HuH-7 (cell line): ENCODE data around the gene PRICKLE1.
"Not testable (repeated sequence)": the region's sequence is repeated elsewhere in the genome, so short reads cannot be mapped to it uniquely, and the experiment has no call there.

Experiments
- DNase-seq: peaks from one replicate; pipeline ENCODE4 v3.0.0; 2011; ENCODE audit warnings: low spot score

PRICKLE1 gene

GRCh38 chr12:42556917-42557316, 32.6 kb downstream of the PRICKLE1 start:
- DNase-seq: no peak

- DNase-seq: no peak
Observed at GRCh38 chr12:42552822-42553221, 36.7 kb downstream of the PRICKLE1 start.

GRCh38 chr12:42550800-42551199, 38.7 kb downstream of the PRICKLE1 start:
- no peak for DNase-seq

GRCh38 chr12:42546709-42547108, 42.8 kb downstream of the PRICKLE1 start:
- DNase-seq: no peak

- DNase-seq: no peak
Observed at GRCh38 chr12:42541965-42542364, 47.6 kb downstream of the PRICKLE1 start.

GRCh38 chr12:42541308-42541707, 48.2 kb downstream of the PRICKLE1 start:
- DNase-seq: not testable (repeated sequence)

- no peak for DNase-seq
Observed at GRCh38 chr12:42539696-42540095, 49.9 kb downstream of the PRICKLE1 start.

GRCh38 chr12:42538203-42538602, 51.3 kb downstream of the PRICKLE1 start:
- DNase-seq: no peak

- no peak for DNase-seq
Observed at GRCh38 chr12:42534184-42534838, 55.2 kb downstream of the PRICKLE1 start.

- DNase-seq: no peak
Observed at GRCh38 chr12:42530284-42530683, 59.3 kb downstream of the PRICKLE1 start.

DNA sequence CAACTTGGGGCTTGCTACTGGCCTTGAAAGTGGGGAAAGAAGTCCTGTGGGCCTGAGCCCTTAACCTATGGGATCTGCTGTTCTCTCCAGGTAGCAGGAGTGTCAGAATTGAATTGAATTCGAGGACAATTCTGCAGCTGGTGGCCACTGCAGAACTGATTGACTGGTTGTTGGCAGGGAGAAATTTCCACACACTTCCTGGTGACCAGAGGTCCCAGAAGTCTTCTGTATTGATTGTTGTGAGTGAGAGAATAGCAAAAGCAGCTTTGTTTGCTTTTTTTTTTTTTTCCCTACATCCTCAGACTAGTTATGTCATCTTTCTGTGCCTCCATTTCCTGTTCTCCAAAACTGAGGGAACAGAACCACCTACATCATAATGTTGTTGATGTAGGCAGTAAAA, 64.1 kb downstream of the PRICKLE1 start:
- no peak for DNase-seq

- no peak for DNase-seq
Observed at GRCh38 chr12:42524716-42525115, 64.8 kb downstream of the PRICKLE1 start.

DNA sequence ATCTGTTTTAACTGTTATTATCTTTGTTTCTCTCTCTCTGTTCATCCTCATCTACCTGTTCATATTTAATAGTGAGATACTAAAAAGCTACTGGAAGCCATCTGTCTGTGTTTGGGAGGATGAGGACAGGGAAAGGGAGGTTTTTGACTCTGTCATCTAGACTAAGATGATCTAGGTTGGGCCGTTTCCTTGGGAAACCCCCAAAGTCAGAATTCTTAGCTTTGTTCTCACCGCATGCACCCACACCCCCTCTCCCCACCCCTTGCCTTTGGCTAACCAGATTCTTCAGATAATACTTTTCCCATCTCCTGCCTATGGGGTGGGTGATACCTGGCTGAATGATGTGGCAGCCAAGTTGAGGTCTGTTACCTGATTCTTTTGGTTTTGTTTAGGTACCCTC, 73.0 kb downstream of the PRICKLE1 start:
- DNase-seq: no peak

DNA sequence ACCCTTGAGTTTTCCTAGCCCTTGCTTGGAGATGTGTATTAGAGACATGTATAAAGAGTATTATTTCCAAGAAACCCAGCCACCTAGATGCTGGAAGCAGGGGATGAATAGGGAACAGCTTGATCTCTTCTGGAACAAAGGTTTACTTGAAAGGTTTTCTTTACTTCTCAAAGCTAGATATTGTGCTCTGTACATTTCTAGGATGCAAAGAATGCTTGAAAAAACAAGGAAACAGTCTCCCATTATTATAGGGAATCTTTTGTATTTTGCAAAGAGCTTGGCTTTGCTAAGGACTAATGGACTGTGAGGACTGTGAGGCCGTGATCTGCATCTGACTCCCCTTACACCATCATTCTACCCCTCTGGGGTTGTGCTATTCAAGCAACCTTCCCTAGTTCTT, 77.9 kb downstream of the PRICKLE1 start:
- DNase-seq: no peak

GRCh38 chr12:42510823-42511222, 78.7 kb downstream of the PRICKLE1 start:
- no peak for DNase-seq

DNA sequence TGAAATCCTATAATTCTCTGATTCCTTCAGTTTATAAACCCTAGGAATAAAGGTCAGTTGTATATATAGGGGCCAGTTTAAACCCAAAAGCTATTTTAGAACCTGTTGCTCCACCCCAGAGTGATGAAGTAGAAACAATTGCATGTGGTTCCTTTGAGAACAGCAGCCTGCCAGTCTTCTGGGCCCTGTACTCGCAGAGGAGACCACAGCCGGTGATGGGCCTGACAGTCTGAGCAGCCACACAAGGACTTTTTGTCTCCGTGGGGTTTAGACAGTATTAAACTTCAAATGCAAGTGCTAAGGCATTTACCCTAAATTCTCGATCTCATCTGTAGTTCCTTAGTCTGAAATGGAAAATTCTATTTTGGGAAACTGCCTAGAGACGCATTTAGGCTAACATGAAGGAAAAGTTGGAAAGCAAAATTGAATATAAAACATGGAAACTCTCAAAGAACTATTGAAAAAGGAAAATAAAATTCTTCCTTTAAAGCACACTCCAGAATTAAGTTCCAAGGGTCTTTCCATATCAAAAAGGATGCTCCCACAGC, 80.6 kb downstream of the PRICKLE1 start:
- DNase-seq: no peak

- no peak for DNase-seq
Observed at GRCh38 chr12:42507565-42507964, 82.0 kb downstream of the PRICKLE1 start.

- no peak for DNase-seq
Observed at GRCh38 chr12:42507081-42507480, 82.5 kb downstream of the PRICKLE1 start.

GRCh38 chr12:42504049-42504448, 85.5 kb downstream of the PRICKLE1 start:
- DNase-seq: no peak

- DNase-seq: no peak
Observed at GRCh38 chr12:42502682-42503081, 86.9 kb downstream of the PRICKLE1 start.

DNA sequence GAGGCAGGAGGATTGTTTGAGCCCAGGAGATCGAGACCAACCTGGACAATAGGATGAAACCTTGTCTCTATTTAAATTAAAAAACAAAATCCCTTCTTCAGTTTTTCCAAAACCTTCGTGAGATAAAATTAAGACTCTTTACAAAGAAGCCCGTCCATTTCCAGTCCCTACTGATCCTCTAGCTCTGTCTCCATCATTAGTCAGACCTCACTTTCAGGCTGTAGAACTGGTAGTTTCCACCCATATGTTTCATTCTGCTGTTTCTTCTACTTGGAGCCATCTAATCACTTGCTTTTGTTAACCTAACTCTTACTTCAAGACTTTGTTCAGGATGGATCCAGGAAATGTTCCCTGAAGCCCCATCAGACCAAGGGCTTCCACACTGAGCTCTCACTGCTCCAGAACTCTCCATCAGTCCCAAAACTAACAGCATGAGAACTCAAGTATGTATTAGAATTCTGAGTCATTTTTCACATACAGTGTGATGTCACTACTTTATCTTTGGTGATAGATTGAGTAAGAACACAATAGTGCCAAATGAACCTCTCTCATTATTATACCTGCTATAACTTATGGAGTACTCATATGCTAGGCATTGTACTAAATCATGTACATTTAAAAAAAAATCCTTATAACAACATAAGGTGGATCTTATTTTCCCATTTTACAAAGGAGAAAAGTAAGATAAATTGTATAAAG, 90.8 kb downstream of the PRICKLE1 start:
- DNase-seq: no peak

DNA sequence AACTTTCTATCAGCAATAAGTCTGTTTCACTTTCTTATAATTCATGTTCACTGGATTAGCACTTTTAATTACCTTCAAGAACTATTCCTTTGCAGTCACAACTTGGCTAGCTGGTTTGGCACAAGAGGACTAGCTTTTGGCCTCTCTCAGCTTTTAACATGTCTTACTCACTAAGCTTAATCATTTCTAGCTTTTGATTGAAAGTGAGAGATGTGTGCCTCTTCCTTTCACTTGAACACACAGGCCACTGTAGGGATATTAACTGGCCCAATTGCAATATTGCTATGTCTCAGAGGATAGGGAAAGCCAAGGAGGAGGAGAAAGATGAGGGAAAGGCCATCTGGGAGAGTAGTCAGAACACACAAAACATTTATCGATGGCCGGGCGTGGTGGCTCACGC, 92.7 kb downstream of the PRICKLE1 start:
- DNase-seq: no peak

DNA sequence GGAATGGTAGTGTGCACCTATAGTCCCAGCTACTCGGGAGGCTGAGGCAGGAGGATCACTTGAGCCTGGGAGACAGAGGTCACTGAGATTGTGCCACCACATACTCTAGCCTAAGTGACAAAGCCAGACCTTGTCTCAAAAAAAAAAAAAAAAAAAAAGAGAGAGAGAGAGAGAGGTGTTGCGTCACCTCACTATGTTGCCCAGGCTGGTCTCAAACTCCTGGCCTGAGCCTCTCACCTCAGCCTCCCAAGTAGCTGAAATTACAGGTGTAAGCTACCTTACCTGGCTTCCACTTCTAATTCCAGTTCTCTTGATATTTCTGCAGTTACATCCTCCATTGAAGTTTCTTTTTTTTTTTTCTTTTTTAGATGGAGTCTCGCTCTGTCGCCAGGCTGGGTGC, 94.3 kb downstream of the PRICKLE1 start:
- no peak for DNase-seq

- no peak for DNase-seq
Observed at GRCh38 chr12:42492267-42492666, 97.3 kb downstream of the PRICKLE1 start.
